ENCODE results near the gene ACOD1. TPM values are rescaled to one million over a fixed set of nuclear protein-coding genes. Genes with fewer than 3 reads are reported as not detected.

Gene ACOD1
- total RNA-seq, 2 experiments from 2014 or later = not detected

- peak; percentile 96 for DNase-seq
- H3K36me3 Mint-ChIP-seq = no peaks in the 10 kb centered on the region
- H3K4me1 Mint-ChIP-seq = peaks cover 4% of the 10 kb centered on the region
- POLR2A ChIA-PET = interaction anchor here (1.1 to 2.6 kb wide), 2 partner anchors 12 to 46 kb away, joined by 3 to 20 read pairs; partner anchors contain the start of genes CLN5 and FBXL3
- peak; percentile 100 for ATAC-seq (ENCODE audit: low read depth)
- H3K27ac Mint-ChIP-seq = no peak overlapping the region
- H3K4me3 Mint-ChIP-seq = peak overlapping the region; percentile 62
- no peaks in the 10 kb centered on the region for H3K9me3 Mint-ChIP-seq
- peaks cover 52% of the 10 kb centered on the region for H3K27me3 Mint-ChIP-seq
Observed at GRCh38 chr13:76980075-76980718, 31.9 kb downstream of the ACOD1 start.

DNA sequence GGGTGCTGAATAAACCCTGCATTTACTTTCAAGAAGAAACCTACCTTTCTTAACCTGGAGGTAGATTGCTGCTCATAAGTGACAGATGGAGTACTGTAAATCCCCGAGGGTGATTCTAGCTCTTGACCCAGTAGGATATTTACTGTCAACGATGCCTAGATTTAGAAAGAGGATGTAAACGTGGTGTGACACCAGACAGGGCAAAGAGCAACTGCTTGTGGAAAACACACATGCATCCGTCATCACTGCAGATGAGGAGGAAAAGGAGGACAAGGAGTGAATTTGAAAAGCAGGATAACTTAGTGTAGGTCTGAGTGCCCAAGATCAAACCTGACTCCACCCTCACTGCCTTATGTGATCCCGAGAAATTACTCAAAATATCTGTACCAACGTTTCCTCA lies 33.8 kb downstream of the ACOD1 start:
- DNase-seq (no peak), ATAC-seq (ENCODE audit: low read depth) (no peak)
- Mint-ChIP-seq H3K9me3 (no peaks in the 10 kb centered on the region), H3K4me3 (no peak overlapping the region), H3K36me3 (no peaks in the 10 kb centered on the region), H3K27ac (no peak overlapping the region), H3K4me1 (no peaks in the 10 kb centered on the region), H3K27me3 (peaks cover 58% of the 10 kb centered on the region)
- POLR2A ChIA-PET = no interaction called here

DNA sequence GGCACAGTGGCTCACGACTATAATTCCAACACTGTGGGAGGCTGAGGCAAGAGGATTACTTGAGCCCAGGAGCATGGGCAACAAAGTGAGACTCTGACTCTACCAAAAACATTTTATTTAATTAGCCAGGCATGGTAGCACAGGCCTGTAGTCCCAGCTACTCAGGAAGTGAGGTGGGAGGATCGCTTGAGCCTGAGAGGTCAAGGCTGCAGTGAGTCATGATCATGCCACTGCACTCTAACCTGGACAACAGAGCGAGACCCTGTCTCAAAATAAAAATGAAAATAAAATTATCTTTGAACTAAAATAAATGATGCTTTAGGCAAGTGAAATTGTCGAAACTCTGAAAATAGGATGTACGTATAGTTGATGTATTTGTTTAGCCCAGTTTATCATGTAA lies 35.4 kb downstream of the ACOD1 start:
- ATAC-seq (ENCODE audit: low read depth) (no peak), DNase-seq (no peak)
- Mint-ChIP-seq H3K4me1 (no peaks in the 10 kb centered on the region), H3K27me3 (peaks cover 62% of the 10 kb centered on the region), H3K27ac (no peak overlapping the region), H3K9me3 (no peaks in the 10 kb centered on the region), H3K36me3 (no peaks in the 10 kb centered on the region), H3K4me3 (no peak overlapping the region)
- POLR2A ChIA-PET = no interaction called here

DNA sequence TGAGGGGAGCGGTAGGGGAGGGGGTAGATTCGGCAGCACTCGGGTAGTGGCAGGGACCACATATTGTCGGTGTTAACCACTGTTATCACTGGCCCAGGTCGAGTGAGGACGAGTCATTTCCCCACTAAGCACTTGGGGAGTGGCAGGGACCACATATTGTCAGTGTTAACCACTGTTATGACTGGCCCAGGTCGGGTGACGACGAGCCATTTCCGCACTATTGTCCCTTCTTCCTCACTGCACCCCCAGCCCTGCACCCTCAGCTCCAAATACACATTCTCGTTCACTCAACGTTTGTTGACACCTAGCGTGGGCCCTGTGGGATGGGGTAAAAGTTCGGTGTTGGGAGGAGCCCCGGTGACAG lies 43.1 kb downstream of the ACOD1 start:
- Mint-ChIP-seq H3K27ac (peak overlapping the region; percentile 100), H3K9me3 (no peaks in the 10 kb centered on the region), H3K27me3 (peaks cover 23% of the 10 kb centered on the region), H3K36me3 (peaks cover 7% of the 10 kb centered on the region), H3K4me1 (peaks cover 30% of the 10 kb centered on the region), H3K4me3 (peak overlapping the region; percentile 98)
- no peak for DNase-seq
- POLR2A ChIA-PET = interaction anchor here (0.6 to 3.4 kb wide), 16 partner anchors 11 to 1230 kb away, joined by 3 to 78 read pairs (median 5); partner anchors contain the start of genes FBXL3, KCTD12 and MYCBP2
- peak; percentile 71 for ATAC-seq (ENCODE audit: low read depth)

GRCh38 chr13:76991796-76992547 lies 43.7 kb downstream of the ACOD1 start, which contains the start of gene CLN5:
TSS of gene CLN5 (plus strand) at chr13:76992081. CDS start at chr13:76992099, 18 bp downstream.
- peaks cover 11% of the 10 kb centered on the region for H3K36me3 Mint-ChIP-seq
- H3K27me3 Mint-ChIP-seq = peaks cover 21% of the 10 kb centered on the region
- peak within 1 kb of the TSS; percentile 98 for H3K4me3 Mint-ChIP-seq
- DNase-seq (peak; percentile 95), ATAC-seq (ENCODE audit: low read depth) (peak; percentile 95)
- POLR2A ChIA-PET = interaction anchor here (0.6 to 3.4 kb wide), 20 partner anchors 10 to 1665 kb away, joined by 3 to 78 read pairs (median 4); partner anchors contain the start of genes FBXL3, KCTD12, MYCBP2 and SLAIN1
- H3K27ac Mint-ChIP-seq = peak within 1 kb of the TSS; percentile 100
- no peaks in the 10 kb centered on the region for H3K9me3 Mint-ChIP-seq
- peaks cover 31% of the 10 kb centered on the region for H3K4me1 Mint-ChIP-seq

GRCh38 chr13:76992548-76993001 lies 44.3 kb downstream of the ACOD1 start:
- Mint-ChIP-seq H3K4me1 (peaks cover 31% of the 10 kb centered on the region), H3K36me3 (peaks cover 15% of the 10 kb centered on the region), H3K27me3 (peaks cover 18% of the 10 kb centered on the region), H3K9me3 (no peaks in the 10 kb centered on the region), H3K27ac (peak overlapping the region; percentile 100), H3K4me3 (peak overlapping the region; percentile 98)
- DNase-seq (peak; percentile 47), ATAC-seq (ENCODE audit: low read depth) (no peak)
- POLR2A ChIA-PET = interaction anchor here (0.8 to 3.4 kb wide), 6 partner anchors 12 to 1666 kb away, joined by 3 to 78 read pairs (median 4); partner anchors contain the start of genes FBXL3 and SLAIN1

DNA sequence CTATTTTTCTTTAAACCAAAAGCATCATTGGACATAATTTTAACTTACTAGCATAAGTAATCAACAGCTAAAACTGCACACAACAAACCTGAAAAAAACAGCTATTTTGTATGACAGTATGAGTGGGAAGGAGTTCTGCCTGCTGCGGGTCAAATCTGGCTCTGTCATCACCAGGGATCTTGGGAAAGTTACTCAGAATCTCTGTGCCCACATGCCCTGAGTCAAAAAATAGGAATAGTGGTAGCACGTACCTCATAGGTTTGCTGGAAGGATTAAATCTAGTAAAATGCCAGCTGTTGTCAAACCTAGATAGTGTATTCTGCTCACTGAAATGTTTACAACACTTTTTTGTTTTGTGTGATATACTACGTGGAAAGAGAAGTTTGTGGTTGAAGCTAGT lies 44.7 kb downstream of the ACOD1 start:
- Mint-ChIP-seq H3K9me3 (no peaks in the 10 kb centered on the region), H3K27me3 (peaks cover 14% of the 10 kb centered on the region), H3K36me3 (peaks cover 15% of the 10 kb centered on the region), H3K4me1 (peaks cover 31% of the 10 kb centered on the region), H3K27ac (peak overlapping the region; percentile 100), H3K4me3 (peak overlapping the region; percentile 98)
- POLR2A ChIA-PET = interaction anchor here (0.8 to 3.4 kb wide), 6 partner anchors 13 to 1666 kb away, joined by 3 to 78 read pairs (median 4); partner anchors contain the start of genes FBXL3 and SLAIN1
- ATAC-seq (ENCODE audit: low read depth) = no peak
- no peak for DNase-seq

GRCh38 chr13:76993473-76993872 lies 45.2 kb downstream of the ACOD1 start:
- H3K27me3 Mint-ChIP-seq = peaks cover 11% of the 10 kb centered on the region
- no peak for DNase-seq
- POLR2A ChIA-PET = interaction anchor here (1.2 to 3.4 kb wide), 3 partner anchors 13 to 33 kb away, joined by 4 to 78 read pairs (median 20); partner anchors contain the start of gene FBXL3

GRCh38 chr13:76994281-76994680 lies 46.0 kb downstream of the ACOD1 start:
- no peaks in the 10 kb centered on the region for H3K9me3 Mint-ChIP-seq
- peaks cover 31% of the 10 kb centered on the region for H3K4me1 Mint-ChIP-seq
- POLR2A ChIA-PET = interaction anchor here (3.3 kb wide), 1 partner anchor 32 kb away, joined by 78 read pairs; the partner anchor contains the start of gene FBXL3
- H3K27ac Mint-ChIP-seq = no peak overlapping the region
- ATAC-seq (ENCODE audit: low read depth) = no peak
- no peak overlapping the region for H3K4me3 Mint-ChIP-seq
- H3K27me3 Mint-ChIP-seq = peaks cover 10% of the 10 kb centered on the region
- no peak for DNase-seq
- H3K36me3 Mint-ChIP-seq = peaks cover 22% of the 10 kb centered on the region

More at GRCh38 chr13:76993473-76993872, 45.2 kb downstream of the ACOD1 start:
- H3K27ac Mint-ChIP-seq = no peak overlapping the region
- peaks cover 16% of the 10 kb centered on the region for H3K36me3 Mint-ChIP-seq
- no peaks in the 10 kb centered on the region for H3K9me3 Mint-ChIP-seq
- H3K4me1 Mint-ChIP-seq = peaks cover 31% of the 10 kb centered on the region
- no peak for ATAC-seq (ENCODE audit: low read depth)
- peak overlapping the region; percentile 98 for H3K4me3 Mint-ChIP-seq

- H3K27me3 Mint-ChIP-seq = no peaks in the 10 kb centered on the region
- no peak for DNase-seq
- H3K4me3 Mint-ChIP-seq = no peak overlapping the region
- no peaks in the 10 kb centered on the region for H3K9me3 Mint-ChIP-seq
- no peak for ATAC-seq (ENCODE audit: low read depth)
- POLR2A ChIA-PET = no interaction called here
- H3K4me1 Mint-ChIP-seq = peaks cover 14% of the 10 kb centered on the region
- peaks cover 36% of the 10 kb centered on the region for H3K36me3 Mint-ChIP-seq
- H3K27ac Mint-ChIP-seq = no peak overlapping the region
Observed at GRCh38 chr13:77000475-77000874, 52.2 kb downstream of the ACOD1 start.

GRCh38 chr13:77001540-77001939 lies 53.2 kb downstream of the ACOD1 start:
- Mint-ChIP-seq H3K4me3 (no peak overlapping the region), H3K27ac (no peak overlapping the region), H3K9me3 (no peaks in the 10 kb centered on the region), H3K4me1 (peaks cover 16% of the 10 kb centered on the region), H3K36me3 (peaks cover 29% of the 10 kb centered on the region), H3K27me3 (no peaks in the 10 kb centered on the region)
- DNase-seq (no peak), ATAC-seq (ENCODE audit: low read depth) (no peak)
- POLR2A ChIA-PET = interaction anchor here (1.0 kb wide), 1 partner anchor 10 kb away, joined by 6 read pairs; the partner anchor contains the start of gene CLN5

GRCh38 chr13:77001963-77002587 lies 53.8 kb downstream of the ACOD1 start:
- POLR2A ChIA-PET = interaction anchor here (0.6 to 1.0 kb wide), 2 partner anchors 10 to 25 kb away, joined by 3 to 6 read pairs; partner anchors contain the start of gene CLN5
- H3K4me1 Mint-ChIP-seq = peaks cover 15% of the 10 kb centered on the region
- H3K27ac Mint-ChIP-seq = no peak overlapping the region
- ATAC-seq (ENCODE audit: low read depth) = no peak
- DNase-seq = no peak
- no peak overlapping the region for H3K4me3 Mint-ChIP-seq
- H3K27me3 Mint-ChIP-seq = no peaks in the 10 kb centered on the region
- H3K9me3 Mint-ChIP-seq = no peaks in the 10 kb centered on the region
- peaks cover 27% of the 10 kb centered on the region for H3K36me3 Mint-ChIP-seq

All from activated naive CD8-positive, alpha-beta T cell treated with anti-CD3 and anti-CD28 coated beads, Interleukin-2, amount 10 ng/mL, durations not matched to agents 7 days and 5 days (primary cell).